Measurements from ENCODE around the gene GHDC.
"Not testable (repeated sequence)": the region's sequence is repeated elsewhere in the genome, so short reads cannot be mapped to it uniquely, and the experiment has no call there.

The GHDC gene

GRCh38 chr17:42203354-42203753 is 9.1 kb upstream of the GHDC start:
- no peak for DNase-seq (ENCODE audit: low read depth, low spot score)

DNA sequence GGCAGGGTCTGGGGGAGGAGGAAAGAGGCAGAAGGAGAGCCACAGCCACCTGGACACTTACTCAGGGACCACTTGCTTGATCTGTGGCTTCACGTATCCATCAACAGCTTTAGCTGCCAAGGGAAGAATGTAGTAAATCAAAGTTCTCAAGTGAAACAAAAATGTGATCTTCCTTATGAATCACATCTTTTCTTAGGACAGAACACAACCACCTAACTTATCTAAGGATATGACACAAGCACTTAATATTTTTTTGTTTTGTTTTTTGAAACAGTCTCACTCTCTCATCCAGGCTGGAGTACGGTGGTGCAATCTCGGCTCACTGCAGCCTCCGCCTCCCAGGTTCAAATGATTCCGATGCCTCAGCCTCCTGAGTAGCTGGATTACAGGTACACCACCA is 8.4 kb upstream of the GHDC start:
- no peak for DNase-seq (ENCODE audit: low read depth, low spot score)

DNA sequence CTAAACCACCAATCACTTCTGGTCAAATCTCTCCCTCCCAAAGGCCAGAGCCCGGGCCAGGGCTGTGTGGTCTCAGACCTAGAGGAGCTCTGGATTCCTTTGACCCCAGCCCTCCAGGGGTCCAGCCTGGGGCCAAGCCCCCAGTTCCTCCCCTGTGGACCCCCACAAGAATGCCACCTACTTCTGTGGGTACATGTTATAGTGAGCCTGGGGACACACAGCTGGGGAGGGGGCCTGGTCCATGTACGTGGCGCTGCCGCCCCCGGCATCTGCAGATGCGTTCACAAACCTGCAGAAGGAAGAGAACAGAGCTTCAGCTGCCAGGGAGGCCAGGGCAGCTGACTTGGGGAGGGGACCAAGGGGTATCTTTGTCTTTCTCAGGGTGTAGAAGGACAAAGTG is 7.9 kb upstream of the GHDC start:
- no peak for DNase-seq (ENCODE audit: low read depth, low spot score)

DNA sequence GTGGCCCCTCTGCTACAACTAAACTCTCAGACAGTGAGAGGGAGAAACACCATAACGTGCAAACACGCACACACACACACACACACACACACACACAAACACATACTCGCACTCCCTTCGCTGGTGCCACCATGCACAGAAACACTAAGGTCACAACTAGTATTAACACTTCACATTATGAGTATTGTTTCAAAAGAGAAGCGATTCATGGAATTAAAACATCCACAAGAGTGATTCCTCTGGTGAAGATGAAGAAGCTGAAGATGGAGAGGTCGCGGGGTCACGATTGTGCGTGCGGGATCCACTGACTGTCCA is 7.1 kb upstream of the GHDC start:
- DNase-seq (ENCODE audit: low read depth, low spot score), result no peak

- no peak for DNase-seq (ENCODE audit: low read depth, low spot score)
These were observed 6.6 kb upstream of the GHDC start for GRCh38 chr17:42200706-42201457.

- no peak for DNase-seq (ENCODE audit: low read depth, low spot score)
These were observed 5.2 kb upstream of the GHDC start for GRCh38 chr17:42199416-42200011.

- DNase-seq (ENCODE audit: low read depth, low spot score), result no peak
These were observed 4.6 kb upstream of the GHDC start for GRCh38 chr17:42198897-42199296.

GRCh38 chr17:42197564-42198156 is 3.4 kb upstream of the GHDC start:
- DNase-seq (ENCODE audit: low read depth, low spot score), result no peak

DNA sequence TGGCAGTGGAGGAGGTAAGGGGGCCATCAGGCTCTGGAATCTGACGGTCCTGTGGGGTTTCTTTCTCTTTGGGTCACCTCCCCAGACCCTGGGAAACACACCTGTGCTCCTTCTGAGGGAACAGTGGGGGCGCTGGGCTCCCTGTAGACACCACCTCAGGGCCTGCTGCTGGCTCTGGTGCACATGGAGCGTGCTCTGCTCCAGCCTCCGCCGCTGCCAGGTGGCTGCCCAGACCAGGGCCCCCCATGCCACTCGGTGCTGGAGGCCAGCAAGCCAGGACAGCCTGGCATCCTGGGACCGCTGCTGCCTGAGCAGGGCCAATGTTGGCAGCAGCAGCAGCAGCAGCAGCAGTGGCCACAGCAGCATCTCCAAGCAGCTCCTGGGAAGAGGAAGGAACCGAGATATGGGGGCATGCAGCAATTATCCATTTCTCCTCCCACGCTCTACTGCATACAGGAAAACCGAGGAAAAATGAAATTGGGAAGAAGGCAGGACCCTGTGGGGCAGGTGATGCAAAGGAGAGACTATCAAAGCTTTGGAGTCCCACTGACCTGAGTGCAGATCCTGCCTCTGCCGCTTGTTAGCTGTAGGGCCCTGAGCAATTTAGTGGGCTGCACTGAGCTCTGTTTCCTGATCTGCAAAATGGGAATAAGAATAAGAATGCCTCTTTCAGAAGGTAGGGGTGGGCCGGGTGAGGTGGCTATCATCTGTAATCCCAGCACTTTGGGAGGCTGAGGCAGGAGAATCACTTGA is 902 bp downstream of the GHDC start:
- DNase-seq (ENCODE audit: low read depth, low spot score), result no peak

GRCh38 chr17:42192189-42193126 is 1.8 kb downstream of the GHDC start:
- no peak for DNase-seq (ENCODE audit: low read depth, low spot score)

DNA sequence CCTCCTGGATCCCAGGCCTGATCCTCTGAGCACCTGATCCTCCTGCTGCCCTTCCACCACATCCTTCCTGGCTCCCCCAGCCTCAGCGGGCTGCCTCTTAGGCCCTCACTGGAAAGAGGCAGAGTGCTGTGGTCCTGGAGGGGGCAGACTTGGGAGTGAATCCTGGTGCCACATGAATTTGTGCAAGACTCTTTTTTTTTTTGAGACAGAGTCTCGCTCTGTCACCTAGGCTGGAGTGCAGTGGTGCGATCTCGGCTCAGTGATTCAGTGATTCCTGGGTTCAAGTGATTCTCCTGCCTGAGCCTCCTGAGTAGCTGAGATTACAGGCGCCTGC is 3.1 kb downstream of the GHDC start:
- DNase-seq (ENCODE audit: low read depth, low spot score), result no peak

DNA sequence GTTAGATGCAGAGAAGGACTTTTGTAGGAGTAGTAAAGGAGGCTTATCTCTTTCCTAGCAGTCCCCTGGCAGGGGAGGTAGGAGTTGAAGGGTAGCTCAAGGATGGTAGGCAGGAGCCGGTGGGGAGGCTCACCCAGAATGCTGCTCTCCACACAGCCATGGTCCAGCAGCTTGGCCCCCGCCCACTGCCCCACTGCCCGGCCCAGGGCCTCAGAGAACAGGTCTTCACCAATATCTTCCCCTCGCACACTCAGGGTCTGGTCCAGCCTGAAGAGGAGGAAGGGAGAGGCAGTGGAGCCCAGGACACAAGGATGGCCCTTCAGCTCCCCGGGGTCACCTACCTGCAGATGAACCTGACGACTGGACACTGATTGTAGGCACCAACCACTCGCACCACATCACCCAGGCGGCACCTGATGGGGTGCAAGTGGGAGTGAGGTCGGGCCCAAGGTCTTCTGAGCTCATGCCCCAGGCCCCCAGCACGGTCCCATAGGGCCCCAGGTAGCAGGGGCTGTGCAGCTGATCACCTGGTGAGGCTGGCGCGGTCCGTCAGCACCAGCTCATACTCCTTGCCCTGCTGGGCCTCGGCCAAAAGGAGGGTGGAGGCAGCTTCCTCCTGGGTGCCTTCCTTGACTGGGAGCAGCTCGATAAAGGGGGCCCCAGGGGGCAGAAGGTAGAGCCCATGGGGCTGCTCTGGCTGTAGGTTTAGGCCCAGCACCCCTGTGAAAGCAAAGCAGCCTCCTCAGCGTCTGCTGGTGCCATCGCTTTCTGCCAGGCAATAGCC is 3.6 kb downstream of the GHDC start:
- no peak for DNase-seq (ENCODE audit: low read depth, low spot score)

GRCh38 chr17:42189651-42189965 is 4.7 kb downstream of the GHDC start:
- DNase-seq (ENCODE audit: low read depth, low spot score), result no peak

DNA sequence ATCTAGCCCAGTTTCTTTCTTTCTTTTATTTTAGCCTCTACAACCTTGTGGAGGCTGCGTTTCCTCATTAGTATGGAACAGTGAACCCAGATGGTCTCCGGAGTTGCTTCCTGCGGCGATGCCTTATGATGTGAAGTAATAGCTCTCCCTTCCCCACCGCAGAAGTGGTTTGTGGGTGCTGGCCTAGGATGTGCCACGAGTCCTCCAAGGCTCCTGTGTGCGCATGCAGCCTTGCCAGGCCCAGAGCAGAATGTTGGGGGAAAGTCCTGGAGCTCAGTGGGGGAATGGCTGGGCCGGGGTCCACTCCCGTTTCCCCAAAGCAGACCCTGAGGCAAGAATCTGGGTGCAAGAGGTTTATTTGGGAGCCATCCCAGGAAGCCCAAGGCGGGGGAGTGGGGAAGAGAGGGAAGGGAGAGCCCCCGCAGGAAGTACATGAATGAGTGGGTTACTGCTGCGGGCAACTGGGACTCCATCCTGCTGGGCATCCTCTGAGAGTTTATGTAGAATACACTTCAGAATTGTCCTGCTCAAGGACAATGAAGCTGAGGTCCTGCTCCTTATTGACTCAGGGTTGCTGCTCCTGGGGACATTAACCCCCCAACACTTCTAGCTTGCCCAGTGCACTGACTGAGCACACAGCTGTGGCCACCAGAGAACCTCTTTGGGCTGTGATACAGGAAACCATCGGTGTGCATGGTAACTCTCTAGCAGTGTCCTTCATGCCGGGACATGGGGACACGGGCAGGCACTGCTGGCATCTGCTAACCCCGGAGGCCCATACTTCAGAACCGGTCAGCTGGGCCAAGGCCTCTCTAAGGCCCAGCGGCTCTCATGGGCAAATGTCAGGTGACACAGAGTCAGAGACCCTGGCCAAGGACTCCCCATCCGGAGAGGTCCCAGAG is 5.3 kb downstream of the GHDC start:
- no peak for DNase-seq (ENCODE audit: low read depth, low spot score)

DNA sequence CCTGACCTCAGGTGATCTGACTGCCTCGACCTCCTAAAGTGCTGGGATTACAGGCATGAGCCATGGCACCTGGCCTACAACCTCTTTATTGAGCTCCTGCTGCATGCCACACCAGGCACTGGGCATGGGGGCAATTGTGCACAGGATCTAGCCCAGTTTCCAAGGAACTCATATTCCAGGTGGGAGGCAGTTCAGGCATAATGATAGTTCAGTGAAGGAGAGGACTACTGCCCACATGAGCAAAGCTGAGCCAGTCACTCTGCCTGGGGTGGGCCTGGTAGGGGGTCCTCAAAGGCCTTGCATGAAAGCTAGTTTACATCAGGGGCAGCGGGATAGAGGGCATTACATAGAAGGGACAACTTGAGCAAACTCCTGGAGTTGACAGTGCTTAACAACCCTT is 6.5 kb downstream of the GHDC start:
- DNase-seq (ENCODE audit: low read depth, low spot score), result no peak

GRCh38 chr17:42186191-42186590 is 8.1 kb downstream of the GHDC start:
- DNase-seq (ENCODE audit: low read depth, low spot score), result not testable (repeated sequence)

- DNase-seq (ENCODE audit: low read depth, low spot score), result no peak
These were observed 8.7 kb downstream of the GHDC start for GRCh38 chr17:42185621-42185930.

GRCh38 chr17:42184713-42185620 is 9.3 kb downstream of the GHDC start, which contains the start of gene HCRT:
TSS of gene HCRT (minus strand) at chr17:42185452. CDS start at chr17:42185365, 87 bp downstream.
- DNase-seq (ENCODE audit: low read depth, low spot score), result no peak
